ENCODE measurements around the gene CELF6. TPM values are rescaled to one million over a fixed set of nuclear protein-coding genes. Genes with fewer than 3 reads are reported as not detected.

Gene CELF6
- total and polyA plus RNA-seq, 4 donors: 0.25 to 7.7 (median 1.5) TPM

Other genes starting within 250 kb of the CELF6 start
- 10 to 100 TPM; 79.3 to 93.7 TPM for gene MYO9A, start 202.0 kb downstream of the CELF6 start, total RNA-seq
- gene MYO9A, start 202.0 kb downstream of the CELF6 start, polyA plus RNA-seq: 1 to 10 TPM; 4.9 to 9.0 TPM
- 1 to 10 TPM; 1.5 to 1.8 TPM for gene SENP8, start 201.8 kb downstream of the CELF6 start, total RNA-seq
- gene SENP8, start 201.8 kb downstream of the CELF6 start, polyA plus RNA-seq: 1 to 10 TPM in 1 of 2 donors, under 1 TPM in 1; 0.46 to 1.3 TPM
- gene GRAMD2A, start 122.4 kb downstream of the CELF6 start, total RNA-seq: 1 to 10 TPM in 1 of 2 donors, under 1 TPM in 1; 0.91 to 1.5 TPM
- under 1 TPM; 0.13 to 0.20 TPM for gene GRAMD2A, start 122.4 kb downstream of the CELF6 start, polyA plus RNA-seq
- gene PKM, start 89.0 kb downstream of the CELF6 start, total RNA-seq: 100 to 1,000 TPM; 478 to 588 TPM
- gene PKM, start 89.0 kb downstream of the CELF6 start, polyA plus RNA-seq: 100 to 1,000 TPM; 238 to 429 TPM
- gene PARP6, start 47.6 kb downstream of the CELF6 start, total RNA-seq: 10 to 100 TPM; 63.1 to 72.2 TPM
- gene PARP6, start 47.6 kb downstream of the CELF6 start, polyA plus RNA-seq: 100 to 1,000 TPM in 1 of 2 donors, 10 to 100 TPM in 1; 28.0 to 143 TPM
- gene HEXA, start 55.9 kb upstream of the CELF6 start, total RNA-seq: 100 to 1,000 TPM; 101 to 144 TPM
- gene HEXA, start 55.9 kb upstream of the CELF6 start, polyA plus RNA-seq: 10 to 100 TPM; 58.2 to 96.8 TPM
- gene TMEM202, start 78.1 kb upstream of the CELF6 start, total RNA-seq: not detected
- not detected for gene TMEM202, start 78.1 kb upstream of the CELF6 start, polyA plus RNA-seq
- 100 to 1,000 TPM; 162 to 165 TPM for gene ARIH1, start 154.2 kb upstream of the CELF6 start, total RNA-seq
- 10 to 100 TPM; 27.2 to 29.9 TPM for gene ARIH1, start 154.2 kb upstream of the CELF6 start, polyA plus RNA-seq